ENCODE results near the gene PHF13. TPM values are rescaled to one million over a fixed set of nuclear protein-coding genes. Genes with fewer than 3 reads are reported as not detected.

The PHF13 gene
- total and polyA plus RNA-seq, 2 experiments from 2014 or later, result 9.6 to 11.4 TPM

GRCh38 chr1:6590046-6590445 is 23.5 kb upstream of the PHF13 start:
- no peak for DNase-seq (ENCODE audit: low spot score)
- 89% methylated on average over 7 of the region's 7 CpGs for WGBS (ENCODE audit: low lambda C conversion rate, missing lambda C conversion rate)
- no peaks in the 10 kb centered on the region for H3K27me3 ChIP-seq
- H4K20me1 ChIP-seq (ENCODE audit: insufficient read depth, poor library complexity, severe bottlenecking), result peaks cover 3% of the 10 kb centered on the region
- H3K4me1 ChIP-seq (ENCODE audit: insufficient read depth), result no peaks in the 10 kb centered on the region
- no peaks in the 10 kb centered on the region for H3K36me3 ChIP-seq (replicated peaks; ENCODE audit: insufficient read depth, low read depth)
- no peaks in the 10 kb centered on the region for H3K9me3 ChIP-seq (ENCODE audit: low read depth)
- H3K9me2 ChIP-seq (replicated peaks; ENCODE audit: insufficient read depth), result no peaks in the 10 kb centered on the region
- H3K79me2 ChIP-seq, result no peaks in the 10 kb centered on the region
- TF ChIP-seq CTCF (IDR thresholded peaks at IDR 0.05; ENCODE audit: poor library complexity) (no peak), EZH2phosphoT487 (IDR thresholded peaks at IDR 0.05; ENCODE audit: low read depth, severe bottlenecking, unreplicated experiment) (no peak), EZH2 (IDR thresholded peaks at IDR 0.05; ENCODE audit: borderline replicate concordance) (no peak)
- no peak overlapping the region for H2AFZ ChIP-seq
- no peak overlapping the region for H3K4me3 ChIP-seq
- H3K27ac ChIP-seq, result no peak overlapping the region
- H3K4me2 ChIP-seq, result no peak overlapping the region

GRCh38 chr1:6591222-6591621 is 22.3 kb upstream of the PHF13 start:
- Histone ChIP-seq H3K4me1 (ENCODE audit: insufficient read depth) (no peaks in the 10 kb centered on the region), H4K20me1 (ENCODE audit: insufficient read depth, poor library complexity, severe bottlenecking) (peaks cover 3% of the 10 kb centered on the region), H3K9me3 (ENCODE audit: low read depth) (no peaks in the 10 kb centered on the region), H3K9me2 (replicated peaks; ENCODE audit: insufficient read depth) (no peaks in the 10 kb centered on the region), H3K27ac (no peak overlapping the region), H3K36me3 (replicated peaks; ENCODE audit: insufficient read depth, low read depth) (no peaks in the 10 kb centered on the region), H2AFZ (no peak overlapping the region), H3K27me3 (no peaks in the 10 kb centered on the region), H3K4me2 (no peak overlapping the region), H3K79me2 (peaks cover 1% of the 10 kb centered on the region), H3K4me3 (no peak overlapping the region)
- DNase-seq (ENCODE audit: low spot score), result no peak
- no peak for TF ChIP-seq EZH2 (IDR thresholded peaks at IDR 0.05; ENCODE audit: borderline replicate concordance)
- TF ChIP-seq CTCF (IDR thresholded peaks at IDR 0.05; ENCODE audit: poor library complexity), result no peak
- no peak for TF ChIP-seq EZH2phosphoT487 (IDR thresholded peaks at IDR 0.05; ENCODE audit: low read depth, severe bottlenecking, unreplicated experiment)
- WGBS (ENCODE audit: low lambda C conversion rate, missing lambda C conversion rate), result 96% methylated on average over 13 of the region's 13 CpGs

GRCh38 chr1:6591644-6592043 is 21.9 kb upstream of the PHF13 start:
- no peaks in the 10 kb centered on the region for H3K4me1 ChIP-seq (ENCODE audit: insufficient read depth)
- H3K9me3 ChIP-seq (ENCODE audit: low read depth), result no peaks in the 10 kb centered on the region
- TF ChIP-seq EZH2phosphoT487 (IDR thresholded peaks at IDR 0.05; ENCODE audit: low read depth, severe bottlenecking, unreplicated experiment), result no peak
- TF ChIP-seq CTCF (IDR thresholded peaks at IDR 0.05; ENCODE audit: poor library complexity), result no peak
- no peak for TF ChIP-seq EZH2 (IDR thresholded peaks at IDR 0.05; ENCODE audit: borderline replicate concordance)
- H3K4me3 ChIP-seq, result no peak overlapping the region
- H3K9me2 ChIP-seq (replicated peaks; ENCODE audit: insufficient read depth), result no peaks in the 10 kb centered on the region
- 76% methylated on average over 6 of the region's 6 CpGs for WGBS (ENCODE audit: low lambda C conversion rate, missing lambda C conversion rate)
- H3K4me2 ChIP-seq, result no peak overlapping the region
- DNase-seq (ENCODE audit: low spot score), result no peak
- no peak overlapping the region for H3K27ac ChIP-seq
- no peaks in the 10 kb centered on the region for H3K36me3 ChIP-seq (replicated peaks; ENCODE audit: insufficient read depth, low read depth)
- H2AFZ ChIP-seq, result no peak overlapping the region
- H3K79me2 ChIP-seq, result peaks cover 6% of the 10 kb centered on the region
- H3K27me3 ChIP-seq, result no peaks in the 10 kb centered on the region
- peaks cover 5% of the 10 kb centered on the region for H4K20me1 ChIP-seq (ENCODE audit: insufficient read depth, poor library complexity, severe bottlenecking)

GRCh38 chr1:6592441-6592840 is 21.1 kb upstream of the PHF13 start:
- WGBS (ENCODE audit: low lambda C conversion rate, missing lambda C conversion rate), result 57% methylated on average over 5 of the region's 5 CpGs

More at GRCh38 chr1:6592441-6592840, 21.1 kb upstream of the PHF13 start:
- no peak overlapping the region for H3K27ac ChIP-seq
- H3K27me3 ChIP-seq, result no peaks in the 10 kb centered on the region
- H4K20me1 ChIP-seq (ENCODE audit: insufficient read depth, poor library complexity, severe bottlenecking), result peaks cover 7% of the 10 kb centered on the region
- no peak overlapping the region for H2AFZ ChIP-seq
- H3K4me3 ChIP-seq, result no peak overlapping the region
- H3K9me3 ChIP-seq (ENCODE audit: low read depth), result no peaks in the 10 kb centered on the region
- no peak overlapping the region for H3K4me2 ChIP-seq
- DNase-seq (ENCODE audit: low spot score), result no peak
- TF ChIP-seq CTCF (IDR thresholded peaks at IDR 0.05; ENCODE audit: poor library complexity) (no peak), EZH2 (IDR thresholded peaks at IDR 0.05; ENCODE audit: borderline replicate concordance) (no peak), EZH2phosphoT487 (IDR thresholded peaks at IDR 0.05; ENCODE audit: low read depth, severe bottlenecking, unreplicated experiment) (no peak)
- peaks cover 14% of the 10 kb centered on the region for H3K79me2 ChIP-seq
- H3K36me3 ChIP-seq (replicated peaks; ENCODE audit: insufficient read depth, low read depth), result no peaks in the 10 kb centered on the region
- no peaks in the 10 kb centered on the region for H3K9me2 ChIP-seq (replicated peaks; ENCODE audit: insufficient read depth)
- H3K4me1 ChIP-seq (ENCODE audit: insufficient read depth), result no peaks in the 10 kb centered on the region
